WTC11 (cell line): ENCODE results near the gene RANBP3L. TPM values are rescaled to one million over a fixed set of nuclear protein-coding genes. Genes with fewer than 3 reads are reported as not detected.

ENCODE experiments used
- ATAC-seq: fragments of 200-7000 bp; cut with Tn5 transposase; 2 replicates; pipeline ENCODE4 v1.10.0; 2021; ENCODE audit warnings: mild to moderate bottlenecking, moderate library complexity
- CTCF ChIA-PET: fragments of 300-600 bp; sonication (Branson Sonifier 250); formaldehyde crosslinking; loops from one replicate; lab custom pipeline; 2021; ENCODE audit warnings: antibody characterized with exemption; lab: Charles Lee
- POLR2A ChIA-PET: fragments of 350-600 bp; sonication (Branson Sonifier 250); formaldehyde crosslinking; loops from one replicate; lab custom pipeline; 2021; ENCODE audit warnings: antibody characterized with exemption; lab: Charles Lee
- DNase-seq: peaks from one replicate; pipeline ENCODE4 v3.0.0; 2021; ENCODE audit warnings: low spot score
- H3K27ac Mint-ChIP-seq: 2 replicates; pipeline ENCODE4 v1.8.0; 2021; ENCODE audit warnings: mixed read lengths
- H3K27me3 Mint-ChIP-seq: 2 replicates; pipeline ENCODE4 v1.8.0; 2021; ENCODE audit warnings: low read depth, mild to moderate bottlenecking, moderate library complexity, mixed read lengths
- H3K36me3 Mint-ChIP-seq: 2 replicates; pipeline ENCODE4 v1.8.0; 2021; ENCODE audit warnings: mixed read lengths
- H3K4me1 Mint-ChIP-seq: 2 replicates; pipeline ENCODE4 v1.8.0; 2022; ENCODE audit warnings: mixed read lengths
- H3K4me3 Mint-ChIP-seq: 2 replicates; pipeline ENCODE4 v1.8.0; 2021; ENCODE audit warnings: mild to moderate bottlenecking, moderate library complexity, mixed read lengths
- H3K9me3 Mint-ChIP-seq: 2 replicates; pipeline ENCODE4 v1.8.0; 2021; ENCODE audit warnings: mixed read lengths
- CREM ChIP-seq: sonication (generic); formaldehyde crosslinking; IDR thresholded peaks from 2 replicates; pipeline ENCODE4 v1.8.1; 2022; ENCODE audit warnings: mild to moderate bottlenecking, missing genetic modification reagents, moderate library complexity
- ESRRA ChIP-seq: sonication (generic); formaldehyde crosslinking; IDR thresholded peaks from 2 replicates; pipeline ENCODE4 v1.8.1; 2022; ENCODE audit warnings: mild to moderate bottlenecking, missing genetic modification reagents, borderline replicate concordance
- JUN ChIP-seq: sonication (generic); formaldehyde crosslinking; IDR thresholded peaks from 2 replicates; pipeline ENCODE4 v1.8.0; 2023; ENCODE audit warnings: mild to moderate bottlenecking, missing genetic modification reagents
- MXD4 ChIP-seq: fragments of 250-450 bp; sonication (Bioruptor Pico); IDR thresholded peaks from 2 replicates; pipeline ENCODE4 v1.8.0; 2021; ENCODE audit warnings: mild to moderate bottlenecking, moderate library complexity, borderline replicate concordance
- NFE2L1 ChIP-seq: sonication (generic); formaldehyde crosslinking; IDR thresholded peaks from 2 replicates; pipeline ENCODE4 v1.8.1; 2023; ENCODE audit warnings: missing genetic modification reagents
- NFYB ChIP-seq: sonication (generic); formaldehyde crosslinking; conservative IDR thresholded peaks from 2 replicates; pipeline ENCODE4 v1.8.0; 2022; ENCODE audit warnings: low read depth, missing genetic modification reagents
- NR3C1 ChIP-seq: sonication (generic); formaldehyde crosslinking; conservative IDR thresholded peaks from 2 replicates; pipeline ENCODE4 v1.8.1; 2023; ENCODE audit warnings: low read depth, mild to moderate bottlenecking, missing genetic modification reagents
- PRRX2 ChIP-seq: fragments of 250-450 bp; sonication (Bioruptor Pico); IDR thresholded peaks from 2 replicates; pipeline ENCODE4 v1.8.0; 2021; ENCODE audit warnings: mild to moderate bottlenecking
- TP53 ChIP-seq: sonication (generic); formaldehyde crosslinking; IDR thresholded peaks from 2 replicates; pipeline ENCODE4 v1.8.1; 2023; ENCODE audit warnings: mild to moderate bottlenecking, missing genetic modification reagents
- ZNF121 ChIP-seq: sonication (generic); formaldehyde crosslinking; IDR thresholded peaks from 2 replicates; pipeline ENCODE4 v1.8.0; 2023; ENCODE audit warnings: missing genetic modification reagents
- ZNF219 ChIP-seq: sonication (generic); formaldehyde crosslinking; IDR thresholded peaks from 2 replicates; pipeline ENCODE4 v1.8.0; 2023; ENCODE audit warnings: missing genetic modification reagents, mild to moderate bottlenecking, borderline replicate concordance
- ZNF232 ChIP-seq: sonication (generic); formaldehyde crosslinking; IDR thresholded peaks from 2 replicates; pipeline ENCODE4 v1.8.0; 2022; ENCODE audit warnings: mild to moderate bottlenecking, missing genetic modification reagents
- total RNA-seq: library from RNA; stranded (reverse); gene quantifications from 3 replicates; pipeline ENCODE4 v1.2.3, GENCODE V29; 2021
- TF ChIP-seq, protein P1 (sequence below): sonication (generic); formaldehyde crosslinking; IDR thresholded peaks from 2 replicates; pipeline ENCODE4 v1.8.1; 2022; ENCODE audit warnings: low read depth, missing genetic modification reagents, borderline replicate concordance
- TF ChIP-seq, protein P2 (sequence below): fragments of 250-450 bp; sonication (Bioruptor Pico); IDR thresholded peaks from 2 replicates; pipeline ENCODE4 v1.9.0; 2021; ENCODE audit warnings: mild to moderate bottlenecking
- TF ChIP-seq, protein P3 (sequence below): sonication (generic); formaldehyde crosslinking; IDR thresholded peaks from 2 replicates; pipeline ENCODE4 v1.8.0; 2023; ENCODE audit warnings: missing genetic modification reagents
- TF ChIP-seq, protein P4 (sequence below): fragments of 200-600 bp; IDR thresholded peaks from 2 replicates; pipeline ENCODE4 v1.8.0; 2022; ENCODE audit warnings: antibody characterized with exemption
- TF ChIP-seq, protein P5 (sequence below): sonication (generic); formaldehyde crosslinking; IDR thresholded peaks from 2 replicates; pipeline ENCODE4 v1.8.0; 2022; ENCODE audit warnings: missing genetic modification reagents

The RANBP3L gene
- total RNA-seq, 1 experiment from 2014 or later, result not detected

DNA sequence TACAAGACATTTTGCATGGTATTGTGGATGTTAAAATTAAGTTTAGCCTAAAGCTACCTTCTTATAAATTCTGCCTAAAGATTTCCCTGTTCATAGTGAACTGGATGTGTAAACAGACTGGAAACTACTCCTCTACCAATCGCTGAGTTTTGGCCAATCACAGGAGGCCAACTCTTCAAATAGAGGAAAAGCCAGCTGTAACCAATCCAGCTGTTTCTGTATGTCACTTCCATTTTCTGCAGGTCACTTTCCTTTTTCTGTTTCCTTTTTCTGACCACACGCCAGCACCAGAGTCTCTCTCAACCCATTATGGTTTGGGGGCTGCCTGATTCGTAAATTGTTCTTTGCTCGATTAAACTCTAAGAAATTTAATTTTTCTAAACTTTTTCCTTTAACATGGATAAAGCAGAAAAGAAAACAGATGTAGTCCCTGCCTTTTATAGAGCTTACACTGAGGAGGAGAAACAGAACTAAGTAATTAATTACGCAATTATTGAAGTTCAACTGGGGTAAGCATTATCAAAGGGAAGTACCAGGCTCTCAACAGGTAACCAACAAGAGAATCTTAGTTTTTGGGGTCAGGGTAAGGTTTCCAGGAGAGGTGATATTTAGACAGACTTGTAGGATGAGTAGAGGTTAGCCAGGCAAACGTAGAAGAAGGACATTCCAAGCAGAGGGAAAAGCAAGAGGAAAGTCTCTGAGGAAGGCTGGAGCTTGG, 27.7 kb downstream of the RANBP3L start:
- no peak for ATAC-seq
- no peak for TF ChIP-seq TP53 (CRISPR knock-in tag)
- no peak for TF ChIP-seq ZNF121
- TF ChIP-seq, protein P1, sequence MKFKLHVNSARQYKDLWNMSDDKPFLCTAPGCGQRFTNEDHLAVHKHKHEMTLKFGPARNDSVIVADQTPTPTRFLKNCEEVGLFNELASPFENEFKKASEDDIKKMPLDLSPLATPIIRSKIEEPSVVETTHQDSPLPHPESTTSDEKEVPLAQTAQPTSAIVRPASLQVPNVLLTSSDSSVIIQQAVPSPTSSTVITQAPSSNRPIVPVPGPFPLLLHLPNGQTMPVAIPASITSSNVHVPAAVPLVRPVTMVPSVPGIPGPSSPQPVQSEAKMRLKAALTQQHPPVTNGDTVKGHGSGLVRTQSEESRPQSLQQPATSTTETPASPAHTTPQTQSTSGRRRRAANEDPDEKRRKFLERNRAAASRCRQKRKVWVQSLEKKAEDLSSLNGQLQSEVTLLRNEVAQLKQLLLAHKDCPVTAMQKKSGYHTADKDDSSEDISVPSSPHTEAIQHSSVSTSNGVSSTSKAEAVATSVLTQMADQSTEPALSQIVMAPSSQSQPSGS, result no peak
- no peak for TF ChIP-seq ZNF219
- TF ChIP-seq NR3C1 (CRISPR knock-in tag), result no peak
- ChIA-PET POLR2A (no interaction called here), CTCF (interaction anchor here (0.9 to 1.3 kb wide), 3 partner anchors 9 to 422 kb away, joined by 3 to 4 read pairs (median 4); no protein-coding TSS in a partner anchor)
- Mint-ChIP-seq H3K4me3 (no peak overlapping the region), H3K27me3 (peaks cover 6% of the 10 kb centered on the region), H3K9me3 (no peaks in the 10 kb centered on the region), H3K36me3 (no peaks in the 10 kb centered on the region), H3K27ac (no peak overlapping the region), H3K4me1 (peaks cover 13% of the 10 kb centered on the region)
- no peak for DNase-seq

DNA sequence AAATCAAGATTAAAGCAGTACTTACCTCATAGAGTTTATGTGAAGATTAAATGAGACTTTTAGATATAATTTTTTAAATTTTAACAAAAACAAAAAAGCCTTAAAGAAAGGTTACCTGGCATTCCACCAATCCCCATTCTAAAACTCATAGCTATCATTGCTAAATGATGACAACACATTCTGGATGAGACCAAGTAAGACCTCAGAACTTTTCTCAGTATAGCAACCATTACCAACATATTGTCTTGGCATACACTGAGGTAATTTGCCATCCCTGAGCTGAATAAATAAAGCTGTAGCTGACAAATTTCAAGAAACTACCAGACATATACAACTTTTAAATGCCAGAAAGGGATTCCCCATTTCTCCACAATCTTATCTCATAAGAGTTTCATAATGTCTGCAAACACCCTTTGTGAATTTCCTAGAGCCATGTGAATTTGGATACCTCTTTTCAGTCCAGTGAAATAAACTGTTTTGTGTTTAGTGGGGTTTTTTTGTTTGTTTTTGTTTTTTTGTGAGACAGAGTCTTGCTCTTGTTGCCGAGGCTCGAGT, 29.5 kb downstream of the RANBP3L start:
- H3K27ac Mint-ChIP-seq, result no peak overlapping the region
- TF ChIP-seq NFYB, result no peak
- peaks cover 13% of the 10 kb centered on the region for H3K4me1 Mint-ChIP-seq
- H3K36me3 Mint-ChIP-seq, result no peaks in the 10 kb centered on the region
- no peak for DNase-seq
- H3K27me3 Mint-ChIP-seq, result peaks cover 6% of the 10 kb centered on the region; the same call in 1 of the 2 replicates
- no peaks in the 10 kb centered on the region for H3K9me3 Mint-ChIP-seq
- ChIA-PET CTCF (interaction anchor here (0.7 to 0.8 kb wide), 2 partner anchors 30 to 34 kb away, joined by 3 read pairs; partner anchors contain the start of gene NADK2), POLR2A (no interaction called here)
- H3K4me3 Mint-ChIP-seq, result no peak overlapping the region
- no peak for ATAC-seq

DNA sequence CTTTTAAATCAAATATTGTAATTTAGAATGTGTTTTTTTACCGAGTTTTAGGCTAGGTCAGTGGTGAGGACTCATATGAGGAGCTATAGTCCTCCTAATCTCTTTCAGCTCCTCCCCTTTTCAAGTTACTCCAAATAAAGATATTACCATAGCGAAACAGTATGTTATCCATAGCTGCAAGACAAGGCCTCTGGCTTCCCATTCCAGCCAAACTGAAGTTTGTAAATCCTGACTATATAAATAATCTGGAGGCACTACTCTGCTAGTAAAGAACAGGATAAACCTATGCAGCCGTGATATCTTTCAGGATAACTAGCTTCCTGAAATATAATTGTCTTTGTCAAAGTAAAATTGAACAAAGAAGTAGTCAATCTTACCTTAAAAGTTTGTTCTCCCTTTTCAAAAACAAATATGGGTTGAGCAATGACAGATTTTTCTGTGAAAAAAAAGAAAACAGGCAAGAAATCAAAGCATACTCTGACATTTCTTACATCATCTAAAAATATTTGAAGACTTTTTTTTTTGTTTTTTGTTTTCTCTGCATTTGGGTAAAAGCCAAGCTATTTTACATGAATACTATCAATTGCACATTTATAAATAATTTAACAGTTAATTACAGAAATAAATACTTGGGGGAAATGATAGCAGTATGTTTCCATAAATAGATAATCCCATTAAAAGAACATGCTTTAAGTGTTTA, 30.7 kb downstream of the RANBP3L start:
- Mint-ChIP-seq H3K9me3 (no peaks in the 10 kb centered on the region), H3K4me1 (peaks cover 13% of the 10 kb centered on the region), H3K27ac (no peak overlapping the region), H3K36me3 (no peaks in the 10 kb centered on the region), H3K4me3 (no peak overlapping the region), H3K27me3 (peaks cover 6% of the 10 kb centered on the region; the same call in 1 of the 2 replicates)
- no peak for ATAC-seq
- ChIA-PET POLR2A (no interaction called here), CTCF (interaction anchor here (0.9 to 1.6 kb wide), 2 partner anchors 12 to 29 kb away, joined by 3 to 5 read pairs; partner anchors contain the start of gene NADK2)
- DNase-seq, result no peak
- TF ChIP-seq, protein P2, sequence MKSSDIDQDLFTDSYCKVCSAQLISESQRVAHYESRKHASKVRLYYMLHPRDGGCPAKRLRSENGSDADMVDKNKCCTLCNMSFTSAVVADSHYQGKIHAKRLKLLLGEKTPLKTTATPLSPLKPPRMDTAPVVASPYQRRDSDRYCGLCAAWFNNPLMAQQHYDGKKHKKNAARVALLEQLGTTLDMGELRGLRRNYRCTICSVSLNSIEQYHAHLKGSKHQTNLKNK, result no peak
- TF ChIP-seq CREM (CRISPR knock-in tag) (no peak), NR3C1 (CRISPR knock-in tag) (no peak), ESRRA (CRISPR knock-in tag) (no peak), NFE2L1 (CRISPR knock-in tag) (no peak), ZNF232 (no peak), ZNF121 (no peak), MXD4 (CRISPR knock-in tag) (no peak), PRRX2 (CRISPR knock-in tag) (no peak), JUN (CRISPR knock-in tag) (no peak)
- TF ChIP-seq, protein P3, sequence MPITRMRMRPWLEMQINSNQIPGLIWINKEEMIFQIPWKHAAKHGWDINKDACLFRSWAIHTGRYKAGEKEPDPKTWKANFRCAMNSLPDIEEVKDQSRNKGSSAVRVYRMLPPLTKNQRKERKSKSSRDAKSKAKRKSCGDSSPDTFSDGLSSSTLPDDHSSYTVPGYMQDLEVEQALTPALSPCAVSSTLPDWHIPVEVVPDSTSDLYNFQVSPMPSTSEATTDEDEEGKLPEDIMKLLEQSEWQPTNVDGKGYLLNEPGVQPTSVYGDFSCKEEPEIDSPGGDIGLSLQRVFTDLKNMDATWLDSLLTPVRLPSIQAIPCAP, result no peak
- TF ChIP-seq, protein P4, sequence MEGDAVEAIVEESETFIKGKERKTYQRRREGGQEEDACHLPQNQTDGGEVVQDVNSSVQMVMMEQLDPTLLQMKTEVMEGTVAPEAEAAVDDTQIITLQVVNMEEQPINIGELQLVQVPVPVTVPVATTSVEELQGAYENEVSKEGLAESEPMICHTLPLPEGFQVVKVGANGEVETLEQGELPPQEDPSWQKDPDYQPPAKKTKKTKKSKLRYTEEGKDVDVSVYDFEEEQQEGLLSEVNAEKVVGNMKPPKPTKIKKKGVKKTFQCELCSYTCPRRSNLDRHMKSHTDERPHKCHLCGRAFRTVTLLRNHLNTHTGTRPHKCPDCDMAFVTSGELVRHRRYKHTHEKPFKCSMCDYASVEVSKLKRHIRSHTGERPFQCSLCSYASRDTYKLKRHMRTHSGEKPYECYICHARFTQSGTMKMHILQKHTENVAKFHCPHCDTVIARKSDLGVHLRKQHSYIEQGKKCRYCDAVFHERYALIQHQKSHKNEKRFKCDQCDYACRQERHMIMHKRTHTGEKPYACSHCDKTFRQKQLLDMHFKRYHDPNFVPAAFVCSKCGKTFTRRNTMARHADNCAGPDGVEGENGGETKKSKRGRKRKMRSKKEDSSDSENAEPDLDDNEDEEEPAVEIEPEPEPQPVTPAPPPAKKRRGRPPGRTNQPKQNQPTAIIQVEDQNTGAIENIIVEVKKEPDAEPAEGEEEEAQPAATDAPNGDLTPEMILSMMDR, result no peak
- TF ChIP-seq, protein P5, sequence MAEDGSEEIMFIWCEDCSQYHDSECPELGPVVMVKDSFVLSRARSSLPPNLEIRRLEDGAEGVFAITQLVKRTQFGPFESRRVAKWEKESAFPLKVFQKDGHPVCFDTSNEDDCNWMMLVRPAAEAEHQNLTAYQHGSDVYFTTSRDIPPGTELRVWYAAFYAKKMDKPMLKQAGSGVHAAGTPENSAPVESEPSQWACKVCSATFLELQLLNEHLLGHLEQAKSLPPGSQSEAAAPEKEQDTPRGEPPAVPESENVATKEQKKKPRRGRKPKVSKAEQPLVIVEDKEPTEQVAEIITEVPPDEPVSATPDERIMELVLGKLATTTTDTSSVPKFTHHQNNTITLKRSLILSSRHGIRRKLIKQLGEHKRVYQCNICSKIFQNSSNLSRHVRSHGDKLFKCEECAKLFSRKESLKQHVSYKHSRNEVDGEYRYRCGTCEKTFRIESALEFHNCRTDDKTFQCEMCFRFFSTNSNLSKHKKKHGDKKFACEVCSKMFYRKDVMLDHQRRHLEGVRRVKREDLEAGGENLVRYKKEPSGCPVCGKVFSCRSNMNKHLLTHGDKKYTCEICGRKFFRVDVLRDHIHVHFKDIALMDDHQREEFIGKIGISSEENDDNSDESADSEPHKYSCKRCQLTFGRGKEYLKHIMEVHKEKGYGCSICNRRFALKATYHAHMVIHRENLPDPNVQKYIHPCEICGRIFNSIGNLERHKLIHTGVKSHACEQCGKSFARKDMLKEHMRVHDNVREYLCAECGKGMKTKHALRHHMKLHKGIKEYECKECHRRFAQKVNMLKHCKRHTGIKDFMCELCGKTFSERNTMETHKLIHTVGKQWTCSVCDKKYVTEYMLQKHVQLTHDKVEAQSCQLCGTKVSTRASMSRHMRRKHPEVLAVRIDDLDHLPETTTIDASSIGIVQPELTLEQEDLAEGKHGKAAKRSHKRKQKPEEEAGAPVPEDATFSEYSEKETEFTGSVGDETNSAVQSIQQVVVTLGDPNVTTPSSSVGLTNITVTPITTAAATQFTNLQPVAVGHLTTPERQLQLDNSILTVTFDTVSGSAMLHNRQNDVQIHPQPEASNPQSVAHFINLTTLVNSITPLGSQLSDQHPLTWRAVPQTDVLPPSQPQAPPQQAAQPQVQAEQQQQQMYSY (CRISPR knock-in tag), result no peak
